ENCODE measurements around the gene ASIC2. TPM values are rescaled to one million over a fixed set of nuclear protein-coding genes. Genes with fewer than 3 reads are reported as not detected.

ASIC2 gene
- total RNA-seq, 1 donor = not detected

- no peaks in the 10 kb centered on the region for H3K9me3 ChIP-seq (ENCODE audit: low read depth, low read length)
- no peaks in the 10 kb centered on the region for H4K20me1 ChIP-seq (ENCODE audit: insufficient read depth, low read length)
- no peak for DNase-seq (ENCODE audit: insufficient read length, low spot score, missing footprints)
Observed at GRCh38 chr17:33017366-33017765, 275.7 kb downstream of the ASIC2 start.

GRCh38 chr17:33016920-33017319 lies 276.2 kb downstream of the ASIC2 start:
- Histone ChIP-seq H3K79me2 (ENCODE audit: insufficient read depth, low read length) (no peaks in the 10 kb centered on the region), H3K4me3 (ENCODE audit: insufficient read depth, low read length) (no peak overlapping the region), H3K36me3 (ENCODE audit: insufficient read depth, low read length) (no peaks in the 10 kb centered on the region), H3K4me1 (ENCODE audit: insufficient read depth, low read length) (peaks cover 4% of the 10 kb centered on the region), H2AFZ (ENCODE audit: low read length) (no peak overlapping the region), H4K20me1 (ENCODE audit: insufficient read depth, low read length) (no peaks in the 10 kb centered on the region), H3K27ac (ENCODE audit: low read depth, low read length) (no peak overlapping the region), H3K4me2 (ENCODE audit: insufficient read depth, low read length) (no peak overlapping the region), H3K9me3 (ENCODE audit: low read depth, low read length) (no peaks in the 10 kb centered on the region), H3K27me3 (ENCODE audit: insufficient read depth, low read length) (no peaks in the 10 kb centered on the region)
- TF ChIP-seq, protein P1, sequence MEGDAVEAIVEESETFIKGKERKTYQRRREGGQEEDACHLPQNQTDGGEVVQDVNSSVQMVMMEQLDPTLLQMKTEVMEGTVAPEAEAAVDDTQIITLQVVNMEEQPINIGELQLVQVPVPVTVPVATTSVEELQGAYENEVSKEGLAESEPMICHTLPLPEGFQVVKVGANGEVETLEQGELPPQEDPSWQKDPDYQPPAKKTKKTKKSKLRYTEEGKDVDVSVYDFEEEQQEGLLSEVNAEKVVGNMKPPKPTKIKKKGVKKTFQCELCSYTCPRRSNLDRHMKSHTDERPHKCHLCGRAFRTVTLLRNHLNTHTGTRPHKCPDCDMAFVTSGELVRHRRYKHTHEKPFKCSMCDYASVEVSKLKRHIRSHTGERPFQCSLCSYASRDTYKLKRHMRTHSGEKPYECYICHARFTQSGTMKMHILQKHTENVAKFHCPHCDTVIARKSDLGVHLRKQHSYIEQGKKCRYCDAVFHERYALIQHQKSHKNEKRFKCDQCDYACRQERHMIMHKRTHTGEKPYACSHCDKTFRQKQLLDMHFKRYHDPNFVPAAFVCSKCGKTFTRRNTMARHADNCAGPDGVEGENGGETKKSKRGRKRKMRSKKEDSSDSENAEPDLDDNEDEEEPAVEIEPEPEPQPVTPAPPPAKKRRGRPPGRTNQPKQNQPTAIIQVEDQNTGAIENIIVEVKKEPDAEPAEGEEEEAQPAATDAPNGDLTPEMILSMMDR (IDR thresholded peaks at IDR 0.05; ENCODE audit: extremely low read depth, low read depth, low read length) = no peak
- no peak for DNase-seq (ENCODE audit: insufficient read length, low spot score, missing footprints)

More at GRCh38 chr17:33017366-33017765, 275.7 kb downstream of the ASIC2 start:
- peaks cover 4% of the 10 kb centered on the region for H3K4me1 ChIP-seq (ENCODE audit: insufficient read depth, low read length)
- no peak overlapping the region for H2AFZ ChIP-seq (ENCODE audit: low read length)
- H3K4me2 ChIP-seq (ENCODE audit: insufficient read depth, low read length) = no peak overlapping the region
- H3K36me3 ChIP-seq (ENCODE audit: insufficient read depth, low read length) = no peaks in the 10 kb centered on the region
- H3K27me3 ChIP-seq (ENCODE audit: insufficient read depth, low read length) = no peaks in the 10 kb centered on the region
- TF ChIP-seq, protein P1 (IDR thresholded peaks at IDR 0.05; ENCODE audit: extremely low read depth, low read depth, low read length) = no peak
- H3K27ac ChIP-seq (ENCODE audit: low read depth, low read length) = no peak overlapping the region
- H3K79me2 ChIP-seq (ENCODE audit: insufficient read depth, low read length) = no peaks in the 10 kb centered on the region
- no peak overlapping the region for H3K4me3 ChIP-seq (ENCODE audit: insufficient read depth, low read length)

DNA sequence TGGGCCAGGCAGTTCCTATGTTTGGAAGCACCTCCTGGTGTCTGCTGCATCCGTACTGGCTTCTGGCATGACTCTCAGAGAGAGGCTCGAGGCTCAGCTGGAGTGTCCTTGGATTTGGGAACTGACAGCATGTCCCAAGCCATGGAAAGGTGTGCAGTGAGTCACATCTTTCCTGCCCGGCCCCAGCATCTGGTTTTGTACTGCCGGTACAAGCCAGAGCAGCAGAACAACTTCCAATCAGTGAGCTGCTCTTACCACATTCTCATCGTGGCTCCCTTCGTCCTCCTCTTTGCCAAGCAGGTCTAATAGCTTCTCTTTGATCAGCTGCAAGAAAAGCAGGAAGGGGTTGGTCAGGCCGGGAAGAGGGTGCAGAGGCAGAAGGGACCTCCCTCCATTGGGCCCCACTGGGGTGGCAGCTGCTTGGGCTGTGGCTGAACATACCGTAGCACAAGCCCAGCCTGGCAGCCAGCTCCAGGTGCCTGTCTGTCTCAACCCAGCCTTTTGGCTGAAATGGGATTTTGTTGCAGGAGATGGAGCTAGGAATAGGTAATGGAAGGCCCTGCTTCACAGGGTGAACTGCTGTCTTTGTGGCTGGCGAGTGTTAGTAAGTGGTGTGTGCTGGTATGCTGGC lies 277.3 kb downstream of the ASIC2 start:
- no peak overlapping the region for H3K4me3 ChIP-seq (ENCODE audit: insufficient read depth, low read length)
- no peak overlapping the region for H3K4me2 ChIP-seq (ENCODE audit: insufficient read depth, low read length)
- no peaks in the 10 kb centered on the region for H3K79me2 ChIP-seq (ENCODE audit: insufficient read depth, low read length)
- H2AFZ ChIP-seq (ENCODE audit: low read length) = no peak overlapping the region
- H4K20me1 ChIP-seq (ENCODE audit: insufficient read depth, low read length) = no peaks in the 10 kb centered on the region
- no peaks in the 10 kb centered on the region for H3K27me3 ChIP-seq (ENCODE audit: insufficient read depth, low read length)
- H3K4me1 ChIP-seq (ENCODE audit: insufficient read depth, low read length) = peaks cover 4% of the 10 kb centered on the region
- no peak for DNase-seq (ENCODE audit: insufficient read length, low spot score, missing footprints)
- H3K27ac ChIP-seq (ENCODE audit: low read depth, low read length) = no peak overlapping the region
- no peaks in the 10 kb centered on the region for H3K36me3 ChIP-seq (ENCODE audit: insufficient read depth, low read length)
- TF ChIP-seq, protein P1 (IDR thresholded peaks at IDR 0.05; ENCODE audit: extremely low read depth, low read depth, low read length) = no peak
- no peaks in the 10 kb centered on the region for H3K9me3 ChIP-seq (ENCODE audit: low read depth, low read length)

DNA sequence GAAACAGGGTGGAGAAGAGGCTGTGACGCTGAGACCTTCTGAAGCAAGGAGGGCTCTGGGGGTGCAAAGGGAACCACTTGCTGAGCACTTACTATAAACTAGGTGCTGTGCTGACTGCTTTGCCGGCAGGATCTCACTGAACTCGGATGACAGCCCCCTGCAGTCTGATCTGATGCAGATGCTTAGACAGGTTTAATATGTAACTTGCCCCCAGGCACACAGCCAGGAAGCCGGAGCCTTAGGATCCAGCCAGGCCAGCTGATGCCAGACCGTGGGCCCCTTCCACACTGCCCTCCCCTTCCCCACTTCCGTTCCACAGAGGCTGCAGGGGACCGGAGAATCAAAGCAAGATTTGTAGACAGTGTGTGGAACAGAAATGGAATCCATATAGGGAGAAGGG lies 278.3 kb downstream of the ASIC2 start:
- TF ChIP-seq, protein P1 (IDR thresholded peaks at IDR 0.05; ENCODE audit: extremely low read depth, low read depth, low read length) = no peak
- H3K4me1 ChIP-seq (ENCODE audit: insufficient read depth, low read length) = peaks cover 4% of the 10 kb centered on the region
- no peak overlapping the region for H3K4me2 ChIP-seq (ENCODE audit: insufficient read depth, low read length)
- no peaks in the 10 kb centered on the region for H3K27me3 ChIP-seq (ENCODE audit: insufficient read depth, low read length)
- H4K20me1 ChIP-seq (ENCODE audit: insufficient read depth, low read length) = no peaks in the 10 kb centered on the region
- no peaks in the 10 kb centered on the region for H3K9me3 ChIP-seq (ENCODE audit: low read depth, low read length)
- no peak overlapping the region for H3K4me3 ChIP-seq (ENCODE audit: insufficient read depth, low read length)
- DNase-seq (ENCODE audit: insufficient read length, low spot score, missing footprints) = no peak
- no peak overlapping the region for H2AFZ ChIP-seq (ENCODE audit: low read length)
- H3K36me3 ChIP-seq (ENCODE audit: insufficient read depth, low read length) = no peaks in the 10 kb centered on the region
- no peaks in the 10 kb centered on the region for H3K79me2 ChIP-seq (ENCODE audit: insufficient read depth, low read length)
- H3K27ac ChIP-seq (ENCODE audit: low read depth, low read length) = no peak overlapping the region

Data from osteoblast (primary cell).